Right renal pelvis (tissue), 4 donors: ENCODE data around the gene APLF. TPM values are rescaled to one million over a fixed set of nuclear protein-coding genes. Genes with fewer than 3 reads are reported as not detected.
"Not testable (repeated sequence)": the region's sequence is repeated elsewhere in the genome, so short reads cannot be mapped to it uniquely, and the experiment has no call there.

Source experiments
- DNase-seq, 4 donors: peaks; one replicate each; pipeline ENCODE4 v3.0.0-alpha.2; 2013; ENCODE audit warnings: low read depth in 4 of 4, low spot score in 3 of 4, missing footprints in 1 of 4
- polyA plus RNA-seq, 4 donors: library from polyadenylated mRNA; unstranded; fragments of 120-200 nt; gene quantifications; one replicate each; pipeline ENCODE4 v1.2.1, GENCODE V29; 2013; ENCODE audit not compliant: insufficient read length in 4 of 4

APLF gene
- polyA plus RNA-seq, 4 donors = 3.2 to 5.2 (median 4.1) TPM

- DNase-seq = no peak
Measured at GRCh38 chr2:68472796-68473414, 5.5 kb downstream of the APLF start.

GRCh38 chr2:68475110-68475509, 7.7 kb downstream of the APLF start:
- DNase-seq = no peak

DNA sequence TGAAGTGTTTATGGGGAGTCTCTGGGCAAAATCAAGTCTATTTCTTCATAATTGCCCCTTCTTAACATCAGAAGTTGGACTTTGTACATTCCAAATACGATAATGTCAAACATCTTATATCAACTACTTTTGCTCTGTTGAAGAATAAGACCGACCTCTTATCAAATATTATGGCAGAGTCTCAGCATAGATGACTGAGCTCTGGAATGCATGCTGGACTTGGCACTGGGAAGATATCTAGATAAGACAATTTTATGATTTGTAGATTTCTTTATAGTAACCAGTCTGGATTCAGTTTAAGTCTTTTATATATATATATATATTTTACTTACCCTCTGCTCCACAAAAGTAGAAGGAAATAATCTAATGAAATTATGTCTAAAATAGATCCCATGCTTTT, 8.2 kb downstream of the APLF start:
- no peak for DNase-seq

GRCh38 chr2:68476454-68476853, 9.1 kb downstream of the APLF start:
- no peak for DNase-seq

GRCh38 chr2:68478688-68479087, 11.3 kb downstream of the APLF start:
- DNase-seq = no peak

DNA sequence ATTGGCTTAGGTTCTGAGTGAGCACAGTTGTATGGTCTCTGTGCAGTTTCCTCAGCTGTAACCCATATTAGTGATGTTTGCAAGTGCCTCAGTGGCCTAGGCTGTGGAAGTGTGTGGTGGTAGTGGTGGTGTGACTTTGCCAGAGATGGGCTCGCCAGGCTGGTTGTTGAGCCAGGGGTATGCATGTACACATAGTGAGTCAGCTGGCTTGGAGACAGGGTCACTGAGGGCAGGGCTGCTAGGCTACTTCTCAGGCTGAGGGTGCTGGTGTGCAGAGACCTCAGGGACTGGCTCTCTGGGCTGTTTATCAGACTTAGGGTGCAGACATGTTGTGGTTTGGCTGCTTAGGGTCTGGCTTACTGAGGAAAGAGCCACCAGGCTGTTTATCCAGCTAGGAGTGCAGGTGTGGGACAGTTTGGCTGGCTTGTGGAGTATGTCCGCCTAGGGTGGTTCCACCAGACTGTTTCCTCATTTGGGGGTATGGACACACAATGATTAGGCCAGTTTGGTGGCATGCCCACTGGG, 15.0 kb downstream of the APLF start:
- DNase-seq = no peak

GRCh38 chr2:68483011-68483410, 15.6 kb downstream of the APLF start:
- DNase-seq = no peak

DNA sequence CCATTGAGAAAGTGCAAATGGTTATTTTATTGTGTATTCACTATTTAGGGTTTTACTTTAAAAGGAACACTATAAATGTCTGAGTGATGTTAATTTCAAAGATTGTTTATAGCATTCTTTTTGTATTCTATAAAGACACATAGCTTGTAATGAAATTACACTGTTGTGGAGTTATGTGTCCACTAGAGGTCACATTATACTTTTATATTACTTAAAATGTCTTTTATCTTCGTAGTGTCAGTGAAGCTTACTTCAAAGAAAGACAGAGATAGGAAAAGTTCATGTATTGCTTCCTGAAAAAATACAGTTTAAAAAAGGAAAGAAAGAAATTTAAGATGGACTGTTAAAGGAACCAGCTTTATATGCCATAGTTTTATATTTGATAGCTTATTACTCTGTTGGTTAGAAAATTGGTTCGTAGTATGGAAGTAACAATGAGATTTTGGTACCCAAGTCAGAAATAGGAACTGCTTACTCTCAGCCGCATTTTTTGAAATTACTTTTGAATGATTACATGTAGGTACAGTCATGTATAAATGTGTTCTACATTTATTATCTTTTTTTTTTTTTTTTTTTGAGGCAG, 20.5 kb downstream of the APLF start:
- DNase-seq = no peak

- not testable (repeated sequence) for DNase-seq
Measured at GRCh38 chr2:68488605-68489004, 21.2 kb downstream of the APLF start.

DNA sequence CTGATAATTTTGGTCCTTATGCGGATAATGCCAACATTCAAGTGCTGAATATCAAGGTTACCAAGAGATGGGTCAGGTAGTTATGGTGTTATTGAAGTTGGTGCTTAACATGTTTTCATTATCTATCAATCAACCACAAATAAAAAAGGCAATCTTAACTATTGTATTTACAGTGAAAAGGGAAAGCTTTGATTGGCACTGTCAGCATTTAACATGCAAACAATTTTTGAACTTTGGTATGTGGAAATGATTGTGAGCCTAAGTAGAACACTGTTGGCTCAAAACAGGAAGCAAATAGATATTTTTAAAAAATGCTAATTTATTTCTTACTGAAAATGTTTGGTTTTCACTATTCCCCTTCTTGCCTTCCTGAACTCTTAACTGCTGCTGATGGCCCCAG, 21.9 kb downstream of the APLF start:
- no peak for DNase-seq

DNA sequence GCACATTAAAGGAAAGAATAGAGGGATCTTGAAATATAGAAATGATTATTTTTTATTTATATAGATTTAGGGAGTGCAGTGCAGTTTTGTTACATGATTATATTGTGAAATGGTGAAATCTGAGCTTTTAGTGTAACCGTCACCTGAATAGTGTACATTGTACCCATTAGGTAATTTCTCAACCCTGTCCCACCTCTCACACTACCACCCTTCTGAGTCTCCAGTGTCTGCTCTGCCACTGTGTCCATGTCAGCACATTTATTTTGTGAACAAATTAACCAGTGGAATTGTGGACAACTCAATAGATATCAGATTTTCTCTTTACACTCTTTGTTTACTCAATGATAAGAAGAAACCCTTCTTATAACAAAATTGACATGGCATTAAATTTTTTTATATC, 24.2 kb downstream of the APLF start:
- no peak for DNase-seq

GRCh38 chr2:68499133-68499532, 31.7 kb downstream of the APLF start:
- no peak for DNase-seq

DNA sequence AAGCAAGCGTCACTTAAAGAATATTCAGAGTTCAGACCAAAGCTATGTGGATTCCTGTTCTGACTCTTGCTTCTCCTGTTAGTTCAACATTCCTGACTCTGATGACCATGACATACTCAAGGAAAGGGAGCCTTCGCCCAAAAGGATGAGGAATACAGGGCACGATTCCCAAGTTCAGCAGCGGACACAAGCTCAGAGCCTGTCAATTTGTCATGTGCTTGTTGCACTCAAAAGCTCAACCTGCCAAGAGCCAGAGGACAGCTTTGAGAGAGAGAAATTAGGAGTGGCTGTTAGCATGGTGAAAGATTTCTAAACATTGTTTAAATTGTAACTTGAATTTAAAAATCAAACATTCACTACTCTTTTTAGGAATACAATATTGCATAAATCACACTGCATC, 33.3 kb downstream of the APLF start:
- no peak for DNase-seq

- no peak for DNase-seq
Measured at GRCh38 chr2:68501768-68502167, 34.4 kb downstream of the APLF start.

DNA sequence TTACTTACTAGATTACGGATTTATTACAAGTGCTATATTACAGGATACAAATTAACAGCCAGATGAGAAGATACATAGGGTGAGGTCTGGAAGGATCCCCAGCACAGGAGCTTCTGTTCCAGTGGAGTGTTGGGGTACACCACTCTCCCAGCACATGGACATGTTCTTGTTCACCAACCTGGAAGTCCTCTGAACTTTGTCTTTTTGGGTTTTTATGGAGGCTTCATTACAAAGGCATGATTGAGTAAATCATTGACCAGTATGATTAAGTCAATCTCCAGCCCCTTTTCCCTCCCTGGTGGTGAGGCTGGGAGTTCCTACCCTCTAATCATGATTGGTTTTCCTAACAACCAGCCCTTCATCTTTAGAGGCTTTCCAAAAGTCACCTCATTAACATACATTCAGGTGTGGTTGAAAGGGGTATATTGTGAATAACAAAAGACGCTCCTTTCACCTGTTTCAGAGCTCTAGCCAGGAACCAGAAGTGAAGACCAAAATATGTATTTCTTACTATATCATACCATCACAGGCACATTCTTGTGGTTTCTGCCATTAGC, 38.3 kb downstream of the APLF start:
- DNase-seq = no peak

DNA sequence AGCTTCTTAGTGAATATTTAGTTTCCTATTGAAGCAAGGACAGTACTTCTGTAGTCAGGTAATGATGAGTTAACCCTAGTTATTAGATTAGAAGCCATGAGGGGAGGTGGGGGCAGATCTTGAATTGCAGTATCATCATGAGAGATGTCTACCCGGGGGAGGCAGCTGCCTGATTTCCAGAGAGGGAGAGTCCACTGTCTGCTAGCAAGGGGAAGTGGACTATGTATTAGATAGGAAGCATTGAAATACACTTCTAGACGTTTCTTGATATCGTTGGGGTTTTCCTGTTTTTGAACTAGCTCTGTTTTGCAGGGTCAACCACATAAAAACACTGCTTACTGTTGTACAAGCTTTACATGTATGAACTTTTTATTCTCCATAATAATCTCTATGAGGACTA, 38.8 kb downstream of the APLF start:
- DNase-seq = no peak

DNA sequence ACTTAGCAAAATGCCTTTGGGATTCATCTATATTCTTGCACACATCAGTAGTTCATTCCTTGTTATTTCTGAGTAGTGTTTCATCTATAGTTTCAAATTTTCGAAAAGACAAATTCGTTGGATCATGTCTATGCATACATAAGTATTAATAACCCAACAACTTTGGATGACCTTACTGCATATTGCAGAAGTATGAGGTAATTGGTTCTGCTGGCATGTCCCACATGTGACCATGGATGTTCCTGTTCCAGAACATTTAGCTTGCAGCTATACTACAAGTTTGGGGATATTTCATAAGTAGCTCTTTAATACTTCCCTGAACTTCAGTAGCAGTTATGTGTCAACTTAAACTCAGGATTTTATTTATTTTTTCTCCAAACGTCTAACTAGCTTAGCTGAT, 44.9 kb downstream of the APLF start:
- no peak for DNase-seq

GRCh38 chr2:68512966-68513365, 45.6 kb downstream of the APLF start:
- DNase-seq = no peak

GRCh38 chr2:68514316-68514929, 47.0 kb downstream of the APLF start:
- no peak for DNase-seq

DNA sequence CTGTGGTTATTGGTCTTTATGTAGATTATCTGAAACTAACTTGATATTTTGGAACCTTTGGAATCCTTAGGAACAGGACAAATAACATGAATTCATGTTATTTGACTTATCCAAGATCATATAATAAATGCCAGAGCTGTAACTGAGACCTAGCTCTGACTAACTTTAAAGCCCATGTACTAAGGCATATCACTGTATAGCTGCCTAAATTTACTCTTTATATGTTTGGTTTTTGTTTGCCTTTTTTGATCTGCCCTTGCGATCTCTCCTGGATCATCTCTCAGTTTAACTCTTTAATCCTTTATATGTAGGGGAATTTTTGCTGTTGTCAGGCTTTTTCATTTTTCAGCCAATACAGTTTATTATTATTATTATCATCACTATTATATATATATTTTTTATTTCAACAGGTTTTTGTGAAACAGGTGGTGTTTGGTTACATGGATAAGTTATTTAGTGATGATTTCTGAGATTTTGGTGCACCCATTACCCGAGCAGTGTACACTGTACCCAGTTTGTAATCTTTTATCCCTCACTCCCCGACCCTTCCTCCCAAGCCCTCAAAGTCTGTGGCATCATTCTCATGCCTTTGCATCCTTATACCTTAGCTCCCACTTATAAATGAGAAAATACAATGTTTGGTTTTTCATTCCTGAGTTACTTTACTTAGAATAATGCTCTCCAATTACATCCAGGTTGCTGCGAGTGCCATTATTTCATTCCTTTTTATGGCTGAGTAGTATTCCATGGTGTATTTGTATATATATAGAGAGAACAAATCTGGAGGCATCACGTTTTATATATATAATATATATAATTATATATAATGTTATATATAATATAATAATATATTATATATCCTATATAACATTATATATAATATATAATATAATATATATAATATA, 48.9 kb downstream of the APLF start:
- no peak for DNase-seq

- no peak for DNase-seq
Measured at GRCh38 chr2:68519236-68519635, 51.9 kb downstream of the APLF start.
